H1 (cell line): ENCODE results near the gene BCL7B.

Experiments
- FOSL1 ChIP-seq: IDR thresholded peaks from 2 replicates; pipeline ENCODE4 v1.6.1; 2011; ENCODE audit warnings: mild to moderate bottlenecking, low read depth, low read length, moderate library complexity; ENCODE audit not compliant: insufficient read depth
- SP1 ChIP-seq: IDR thresholded peaks from 2 replicates; pipeline ENCODE4 v1.6.1; 2011; ENCODE audit warnings: low read depth, low read length
- TF ChIP-seq, protein P1 (sequence below), 3 experiments: IDR thresholded peaks; 1 replicate in 2 of 3; 2 replicates in 1 of 3; pipeline versions ENCODE4 v1.5.1 to v1.6.1; 2011; ENCODE audit warnings: low read length in 3 of 3, mild to moderate bottlenecking in 3 of 3, inconsistent platforms in 2 of 3, low read depth in 1 of 3, moderate library complexity in 1 of 3; ENCODE audit not compliant: insufficient read depth in 1 of 3; ENCODE audit errors: control extremely low read depth in 1 of 3

GRCh38 chr7:73549176-73549575 lies 8.3 kb downstream of the BCL7B start:
- TF ChIP-seq FOSL1 (no peak), SP1 (no peak)
- TF ChIP-seq, protein P1, sequence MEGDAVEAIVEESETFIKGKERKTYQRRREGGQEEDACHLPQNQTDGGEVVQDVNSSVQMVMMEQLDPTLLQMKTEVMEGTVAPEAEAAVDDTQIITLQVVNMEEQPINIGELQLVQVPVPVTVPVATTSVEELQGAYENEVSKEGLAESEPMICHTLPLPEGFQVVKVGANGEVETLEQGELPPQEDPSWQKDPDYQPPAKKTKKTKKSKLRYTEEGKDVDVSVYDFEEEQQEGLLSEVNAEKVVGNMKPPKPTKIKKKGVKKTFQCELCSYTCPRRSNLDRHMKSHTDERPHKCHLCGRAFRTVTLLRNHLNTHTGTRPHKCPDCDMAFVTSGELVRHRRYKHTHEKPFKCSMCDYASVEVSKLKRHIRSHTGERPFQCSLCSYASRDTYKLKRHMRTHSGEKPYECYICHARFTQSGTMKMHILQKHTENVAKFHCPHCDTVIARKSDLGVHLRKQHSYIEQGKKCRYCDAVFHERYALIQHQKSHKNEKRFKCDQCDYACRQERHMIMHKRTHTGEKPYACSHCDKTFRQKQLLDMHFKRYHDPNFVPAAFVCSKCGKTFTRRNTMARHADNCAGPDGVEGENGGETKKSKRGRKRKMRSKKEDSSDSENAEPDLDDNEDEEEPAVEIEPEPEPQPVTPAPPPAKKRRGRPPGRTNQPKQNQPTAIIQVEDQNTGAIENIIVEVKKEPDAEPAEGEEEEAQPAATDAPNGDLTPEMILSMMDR (IDR thresholded peaks at IDR 0.05; ENCODE audit: control extremely low read depth in 1 of 3, insufficient read depth in 1 of 3, low read depth in 1 of 3, low read length in 3 of 3): no peak
